ENCODE measurements around the gene PDK4. TPM values are rescaled to one million over a fixed set of nuclear protein-coding genes. Genes with fewer than 3 reads are reported as not detected.
"Not testable (repeated sequence)": the region's sequence is repeated elsewhere in the genome, so short reads cannot be mapped to it uniquely, and the experiment has no call there.

Gene PDK4
- total RNA-seq, 2 donors from 2014 or later = 11.1 to 27.6 TPM

GRCh38 chr7:95609277-95609971 is 13.1 kb upstream of the PDK4 start:
- DNase-seq = peak; percentile 81
- Histone ChIP-seq H3K9me3 (no peaks in the 10 kb centered on the region), H3K36me3 (no peaks in the 10 kb centered on the region), H3K27me3 (no peaks in the 10 kb centered on the region), H3K9ac (ENCODE audit: low read depth in 2 of 2, low read length in 2 of 2) (peak overlapping the region in 1 of 2 donors; percentile 81), H3K4me3 (no peak overlapping the region), H3K4me1 (peaks cover 19% of the 10 kb centered on the region), H3K27ac (peak overlapping the region; percentile 92)
- intact Hi-C loops (cut with DNase I) = no loop called here
- no peak for TF ChIP-seq CTCF (IDR thresholded peaks at IDR 0.05)

GRCh38 chr7:95608359-95609173 is 12.2 kb upstream of the PDK4 start:
- DNase-seq = peak; percentile 96
- Histone ChIP-seq H3K4me3 (no peak overlapping the region), H3K27ac (peak overlapping the region; percentile 92), H3K9ac (ENCODE audit: low read depth in 2 of 2, low read length in 2 of 2) (peak overlapping the region; percentile 28 to 81), H3K27me3 (no peaks in the 10 kb centered on the region), H3K4me1 (peaks cover 19% of the 10 kb centered on the region), H3K9me3 (no peaks in the 10 kb centered on the region), H3K36me3 (no peaks in the 10 kb centered on the region)
- no peak for TF ChIP-seq CTCF (IDR thresholded peaks at IDR 0.05)
- intact Hi-C loops (cut with DNase I) = no loop called here

GRCh38 chr7:95607561-95607960 is 11.2 kb upstream of the PDK4 start:
- no peak for TF ChIP-seq CTCF (IDR thresholded peaks at IDR 0.05)
- no peaks in the 10 kb centered on the region for H3K9me3 ChIP-seq
- H3K4me1 ChIP-seq = peaks cover 19% of the 10 kb centered on the region
- peak overlapping the region; percentile 92 for H3K27ac ChIP-seq
- no peaks in the 10 kb centered on the region for H3K27me3 ChIP-seq
- H3K36me3 ChIP-seq = no peaks in the 10 kb centered on the region
- intact Hi-C loops (cut with DNase I) = no loop called here
- H3K4me3 ChIP-seq = no peak overlapping the region
- DNase-seq = peak; percentile 27
- H3K9ac ChIP-seq (ENCODE audit: low read depth in 2 of 2, low read length in 2 of 2) = peak overlapping the region in 1 of 2 donors; percentile 81

- no peaks in the 10 kb centered on the region for H3K27me3 ChIP-seq
- TF ChIP-seq CTCF (IDR thresholded peaks at IDR 0.05) = no peak
- DNase-seq = no peak
- H3K27ac ChIP-seq = no peak overlapping the region
- H3K9ac ChIP-seq (ENCODE audit: low read depth in 2 of 2, low read length in 2 of 2) = no peak overlapping the region
- no peaks in the 10 kb centered on the region for H3K9me3 ChIP-seq
- no peaks in the 10 kb centered on the region for H3K36me3 ChIP-seq
- H3K4me3 ChIP-seq = no peak overlapping the region
- peaks cover 19% of the 10 kb centered on the region for H3K4me1 ChIP-seq
- intact Hi-C loops (cut with DNase I) = no loop called here
Measured at GRCh38 chr7:95605275-95605674, 9.0 kb upstream of the PDK4 start.

- H3K27ac ChIP-seq; H3K27me3 ChIP-seq; H3K4me3 ChIP-seq; H3K36me3 ChIP-seq; DNase-seq; H3K9me3 ChIP-seq; H3K9ac ChIP-seq (ENCODE audit: low read depth in 2 of 2, low read length in 2 of 2); intact Hi-C loops (cut with DNase I): not testable (repeated sequence)
- peaks cover 19% of the 10 kb centered on the region for H3K4me1 ChIP-seq
Measured at GRCh38 chr7:95604811-95605210, 8.5 kb upstream of the PDK4 start.

GRCh38 chr7:95604397-95604796 is 8.1 kb upstream of the PDK4 start:
- H3K27me3 ChIP-seq; intact Hi-C loops (cut with DNase I); DNase-seq; H3K4me3 ChIP-seq; H3K36me3 ChIP-seq; H3K9me3 ChIP-seq; H3K9ac ChIP-seq (ENCODE audit: low read depth in 2 of 2, low read length in 2 of 2); H3K27ac ChIP-seq: not testable (repeated sequence)
- peaks cover 19% of the 10 kb centered on the region for H3K4me1 ChIP-seq
